Upper lobe of right lung (tissue), 1 donor: ENCODE data around the gene ZNF420. TPM values are rescaled to one million over a fixed set of nuclear protein-coding genes. Genes with fewer than 3 reads are reported as not detected.
A peak's percentile ranks its signal among the peaks of the same experiment; 100 is the strongest.
"Not testable (repeated sequence)": the region's sequence is repeated elsewhere in the genome, so short reads cannot be mapped to it uniquely, and the experiment has no call there.

Experiments
- ATAC-seq: fragments of 200-7000 bp; cut with Tn5 transposase; one replicate; pipeline ENCODE4 v1.9.1; 2020; ENCODE audit warnings: mild to moderate bottlenecking, moderate library complexity
- DNase-seq: peaks from one replicate; pipeline ENCODE4 v3.0.0-alpha.2; 2020
- H3K27ac ChIP-seq: fragments of 200-600 bp; one replicate; pipeline ENCODE4 v1.8.0; 2022
- H3K27me3 ChIP-seq: fragments of 200-600 bp; one replicate; pipeline ENCODE4 v1.8.0; 2022; ENCODE audit warnings: mild to moderate bottlenecking
- H3K36me3 ChIP-seq: fragments of 200-600 bp; one replicate; pipeline ENCODE4 v1.8.0; 2022
- H3K4me1 ChIP-seq: fragments of 200-600 bp; one replicate; pipeline ENCODE4 v1.8.0; 2022
- H3K4me3 ChIP-seq: fragments of 200-600 bp; one replicate; pipeline ENCODE4 v1.8.0; 2022; ENCODE audit warnings: mild to moderate bottlenecking
- H3K9me3 ChIP-seq: fragments of 200-600 bp; one replicate; pipeline ENCODE4 v1.8.0; 2022
- intact Hi-C: fragments of 100-400 bp; cut with DNase I; formaldehyde crosslinking; loops from one replicate; pipeline ENCODE4 v1.11.0; 2022
- total RNA-seq: library from RNA; stranded (reverse); fragmentation: NEBNext Ultra II Directional; extraction: Animal tissue kit (Norgen Biotek cat#: 25700); gene quantifications from one replicate; pipeline ENCODE4 v1.2.1, GENCODE V29; 2021
- TF ChIP-seq, protein P1 (sequence below): fragments of 200-600 bp; IDR thresholded peaks from one replicate; pipeline ENCODE4 v1.8.0; 2022; ENCODE audit warnings: antibody characterized with exemption
- donor health status: DM: no; HTN: yes; CAD: no; lungs with severe emphysema.

Gene ZNF420
- total RNA-seq, 1 donor from 2014 or later = 8.7 TPM

DNA sequence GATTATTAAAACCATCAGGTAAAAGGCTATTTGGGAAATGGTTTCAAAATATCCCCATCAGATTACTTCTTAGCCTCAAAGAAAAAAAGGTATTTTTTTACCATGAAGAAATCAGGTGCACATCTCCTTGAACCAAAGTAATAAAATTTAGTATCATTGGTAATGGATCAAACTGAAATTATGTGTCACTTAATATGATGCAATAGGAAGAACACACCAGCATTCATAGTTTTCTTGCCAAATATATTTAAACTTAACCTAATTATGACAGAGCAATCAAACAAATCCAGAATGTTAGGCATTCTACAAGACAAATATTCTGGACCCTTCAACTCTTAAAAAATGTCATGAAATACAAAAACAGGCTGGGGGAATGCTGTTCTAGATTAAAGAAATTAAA lies 4.1 kb upstream of the ZNF420 start:
- no peaks in the 10 kb centered on the region for H3K27me3 ChIP-seq
- TF ChIP-seq, protein P1, sequence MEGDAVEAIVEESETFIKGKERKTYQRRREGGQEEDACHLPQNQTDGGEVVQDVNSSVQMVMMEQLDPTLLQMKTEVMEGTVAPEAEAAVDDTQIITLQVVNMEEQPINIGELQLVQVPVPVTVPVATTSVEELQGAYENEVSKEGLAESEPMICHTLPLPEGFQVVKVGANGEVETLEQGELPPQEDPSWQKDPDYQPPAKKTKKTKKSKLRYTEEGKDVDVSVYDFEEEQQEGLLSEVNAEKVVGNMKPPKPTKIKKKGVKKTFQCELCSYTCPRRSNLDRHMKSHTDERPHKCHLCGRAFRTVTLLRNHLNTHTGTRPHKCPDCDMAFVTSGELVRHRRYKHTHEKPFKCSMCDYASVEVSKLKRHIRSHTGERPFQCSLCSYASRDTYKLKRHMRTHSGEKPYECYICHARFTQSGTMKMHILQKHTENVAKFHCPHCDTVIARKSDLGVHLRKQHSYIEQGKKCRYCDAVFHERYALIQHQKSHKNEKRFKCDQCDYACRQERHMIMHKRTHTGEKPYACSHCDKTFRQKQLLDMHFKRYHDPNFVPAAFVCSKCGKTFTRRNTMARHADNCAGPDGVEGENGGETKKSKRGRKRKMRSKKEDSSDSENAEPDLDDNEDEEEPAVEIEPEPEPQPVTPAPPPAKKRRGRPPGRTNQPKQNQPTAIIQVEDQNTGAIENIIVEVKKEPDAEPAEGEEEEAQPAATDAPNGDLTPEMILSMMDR = no peak
- H3K4me3 ChIP-seq = no peak overlapping the region
- intact Hi-C loops = no loop called here
- H3K9me3 ChIP-seq = peaks cover under 1% of the 10 kb centered on the region
- peaks cover 3% of the 10 kb centered on the region for H3K4me1 ChIP-seq
- no peaks in the 10 kb centered on the region for H3K36me3 ChIP-seq
- no peak overlapping the region for H3K27ac ChIP-seq
- DNase-seq = no peak
- no peak for ATAC-seq

DNA sequence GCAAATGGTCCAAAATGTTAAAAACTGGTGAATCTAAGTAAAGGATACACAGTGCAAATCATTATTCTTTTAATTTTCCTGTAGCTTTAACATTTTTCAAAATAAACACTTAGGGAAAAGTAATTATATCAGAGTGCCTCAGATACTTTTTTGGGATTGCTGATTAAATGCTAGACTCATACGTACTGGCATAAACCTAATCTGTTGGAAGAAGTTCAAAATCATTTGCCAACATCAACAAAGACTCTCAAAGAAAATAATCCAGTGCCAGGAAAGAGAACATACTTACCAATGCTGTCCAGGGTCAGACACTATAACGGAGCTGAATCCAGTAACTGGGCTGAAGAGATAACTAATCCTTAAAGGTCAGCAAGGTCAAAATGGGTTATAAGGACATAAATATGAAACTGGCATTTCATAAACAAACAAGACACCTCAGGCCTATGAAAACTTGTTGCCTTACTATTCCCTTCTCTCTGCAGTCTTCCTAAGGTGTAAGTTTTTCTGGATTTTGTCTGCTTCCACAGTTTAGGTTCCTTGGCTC lies 3.3 kb upstream of the ZNF420 start:
- ATAC-seq = no peak
- Histone ChIP-seq H3K4me1 (peaks cover 7% of the 10 kb centered on the region), H3K4me3 (no peak overlapping the region), H3K36me3 (no peaks in the 10 kb centered on the region), H3K27ac (no peak overlapping the region), H3K9me3 (no peaks in the 10 kb centered on the region), H3K27me3 (no peaks in the 10 kb centered on the region)
- intact Hi-C loops = no loop called here
- DNase-seq = no peak
- TF ChIP-seq, protein P1 = no peak

DNA sequence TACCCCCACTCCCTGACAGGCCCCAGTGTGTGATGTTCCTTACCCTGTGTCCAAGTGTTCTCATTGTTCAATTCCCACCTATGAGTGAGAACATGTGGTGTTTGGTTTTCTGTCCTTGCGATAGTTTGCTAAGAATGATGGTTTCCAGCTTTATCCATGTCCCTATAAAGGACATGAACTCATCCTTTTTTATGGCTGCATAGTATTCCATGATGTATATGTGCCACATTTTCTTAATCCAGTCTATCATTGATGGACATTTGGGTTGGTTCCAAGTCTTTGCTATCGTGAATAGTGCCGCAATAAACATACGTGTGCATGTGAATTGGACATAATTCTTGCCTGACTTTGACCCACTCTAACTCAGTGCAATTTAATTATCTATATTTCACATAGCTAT lies 1.7 kb upstream of the ZNF420 start:
- H3K27me3 ChIP-seq, H3K27ac ChIP-seq, H3K36me3 ChIP-seq, H3K9me3 ChIP-seq, H3K4me1 ChIP-seq, DNase-seq, intact Hi-C loops, H3K4me3 ChIP-seq, ATAC-seq: not testable (repeated sequence)

GRCh38 chr19:37077501-37077933 lies 716 bp upstream of the ZNF420 start:
- H3K36me3 ChIP-seq = no peaks in the 10 kb centered on the region
- intact Hi-C loops = no loop called here
- H3K9me3 ChIP-seq = peaks cover 6% of the 10 kb centered on the region
- DNase-seq = no peak
- TF ChIP-seq, protein P1 = no peak
- no peaks in the 10 kb centered on the region for H3K27me3 ChIP-seq
- ATAC-seq = no peak
- peak overlapping the region; percentile 78 for H3K27ac ChIP-seq
- peaks cover 7% of the 10 kb centered on the region for H3K4me1 ChIP-seq
- peak overlapping the region; percentile 84 for H3K4me3 ChIP-seq

DNA sequence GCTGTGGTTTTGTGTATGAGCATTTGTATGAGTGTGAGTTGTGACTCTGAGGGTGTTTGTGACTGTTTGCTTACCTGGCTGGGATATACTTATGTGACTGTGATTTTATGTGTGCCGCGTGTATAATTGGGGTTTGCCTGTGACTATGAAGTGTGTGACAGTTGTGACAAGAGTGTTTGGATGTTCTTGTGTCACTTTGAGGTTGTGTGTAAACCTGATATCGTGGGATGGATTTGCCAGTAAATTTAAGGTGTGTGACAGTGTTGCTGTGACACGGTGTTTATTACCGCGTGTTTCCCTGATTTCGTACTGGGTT lies 442 bp downstream of the ZNF420 start:
- H3K36me3 ChIP-seq = no peaks in the 10 kb centered on the region
- H3K27me3 ChIP-seq = no peaks in the 10 kb centered on the region
- DNase-seq = no peak
- peak overlapping the region; percentile 84 for H3K4me3 ChIP-seq
- H3K27ac ChIP-seq = peak overlapping the region; percentile 78
- peaks cover 7% of the 10 kb centered on the region for H3K4me1 ChIP-seq
- intact Hi-C loops = no loop called here
- ATAC-seq = no peak
- TF ChIP-seq, protein P1 = no peak
- peaks cover 18% of the 10 kb centered on the region for H3K9me3 ChIP-seq

DNA sequence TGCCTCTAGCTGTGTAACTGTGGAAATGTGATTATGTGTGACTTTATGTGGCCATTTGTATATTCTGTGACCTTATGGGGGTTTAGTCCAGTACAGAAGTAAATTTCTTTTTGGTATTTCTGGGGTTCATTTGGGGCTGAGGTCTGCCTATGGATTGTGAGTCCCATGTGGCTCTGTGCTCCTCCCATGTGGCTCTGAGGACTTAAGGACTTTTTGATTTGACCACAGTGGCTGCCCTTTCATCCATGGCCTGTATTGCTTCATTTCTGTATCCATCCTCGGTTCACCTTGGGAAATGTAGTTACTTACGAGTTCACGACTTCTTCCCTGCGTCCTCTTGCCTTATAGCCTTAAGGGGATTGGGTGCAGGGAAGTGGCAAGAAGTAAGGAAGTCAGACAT lies 1.0 kb downstream of the ZNF420 start:
- no peaks in the 10 kb centered on the region for H3K27me3 ChIP-seq
- intact Hi-C loops = no loop called here
- H3K4me3 ChIP-seq = peak overlapping the region; percentile 84
- peaks cover 7% of the 10 kb centered on the region for H3K4me1 ChIP-seq
- H3K36me3 ChIP-seq = no peaks in the 10 kb centered on the region
- H3K27ac ChIP-seq = no peak overlapping the region
- H3K9me3 ChIP-seq = peaks cover 18% of the 10 kb centered on the region
- TF ChIP-seq, protein P1 = no peak
- DNase-seq (no peak), ATAC-seq (no peak)
